NCI-H748 treated with DMSO at 0.1 percent for 48 hours (cell line): Measurements from ENCODE around the gene KCNIP2.

Experiments used
- DNase-seq: peaks from one replicate; lab custom pipeline; 2025; lab: John Stamatoyannopoulos, UW

Gene KCNIP2

DNA sequence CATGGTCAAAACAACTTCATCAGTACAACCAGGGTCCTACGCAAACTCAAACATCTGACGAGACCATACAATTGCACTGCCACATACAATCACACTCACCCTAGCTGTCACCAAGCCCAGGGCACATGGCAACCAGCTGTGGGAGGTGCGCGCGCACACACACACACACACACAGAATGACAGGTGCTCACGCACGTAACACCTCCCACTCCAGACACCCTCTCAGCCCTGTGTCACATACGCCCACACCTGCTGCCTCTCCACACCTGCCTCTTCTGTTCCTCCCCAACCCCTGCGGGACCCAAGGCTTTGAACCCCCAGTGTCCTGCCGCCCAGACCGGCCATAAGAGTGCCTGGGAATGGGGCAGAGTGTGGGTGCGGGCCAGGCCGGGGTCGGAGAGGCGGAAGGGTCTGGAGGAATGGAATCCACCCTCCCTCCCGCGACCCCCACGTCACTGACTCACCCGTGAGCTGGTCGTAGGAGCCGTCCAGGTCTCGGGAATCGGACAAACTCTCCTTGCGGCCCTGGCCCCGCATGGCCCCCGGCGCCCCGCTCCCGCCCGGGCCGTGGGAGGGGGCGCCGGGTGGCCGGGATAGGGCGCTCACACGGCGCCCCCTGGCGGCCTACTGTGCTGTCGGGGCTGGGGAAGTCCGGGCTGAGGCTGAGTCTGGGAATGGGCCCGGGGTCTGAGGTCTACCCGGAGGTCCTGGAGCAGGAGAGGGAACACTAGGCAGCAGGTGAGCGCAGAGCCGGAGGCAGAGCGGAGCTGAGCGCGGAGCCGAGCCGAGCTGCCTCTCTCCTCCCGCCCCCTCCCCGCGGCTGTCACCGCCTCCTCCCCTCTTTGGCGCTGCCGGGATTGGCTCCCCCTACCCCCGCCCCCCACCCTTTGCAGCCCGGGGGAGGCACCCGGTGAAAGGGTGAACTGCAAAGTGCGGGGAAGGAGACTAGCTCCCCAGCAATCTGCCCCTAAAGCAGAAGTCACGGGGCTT, at the start of gene KCNIP2:
Gene KCNIP2 (minus strand): TSS at position 769 of the 990 bp plus-strand sequence. CDS start 232 bp downstream, at position 537.
- DNase-seq, result no peak

- DNase-seq, result no peak
These were observed 49.3 kb upstream of the KCNIP2 start for GRCh38 chr10:101892782-101893391.

GRCh38 chr10:101889256-101890210, 45.9 kb upstream of the KCNIP2 start:
- peak; percentile 14 for DNase-seq

DNA sequence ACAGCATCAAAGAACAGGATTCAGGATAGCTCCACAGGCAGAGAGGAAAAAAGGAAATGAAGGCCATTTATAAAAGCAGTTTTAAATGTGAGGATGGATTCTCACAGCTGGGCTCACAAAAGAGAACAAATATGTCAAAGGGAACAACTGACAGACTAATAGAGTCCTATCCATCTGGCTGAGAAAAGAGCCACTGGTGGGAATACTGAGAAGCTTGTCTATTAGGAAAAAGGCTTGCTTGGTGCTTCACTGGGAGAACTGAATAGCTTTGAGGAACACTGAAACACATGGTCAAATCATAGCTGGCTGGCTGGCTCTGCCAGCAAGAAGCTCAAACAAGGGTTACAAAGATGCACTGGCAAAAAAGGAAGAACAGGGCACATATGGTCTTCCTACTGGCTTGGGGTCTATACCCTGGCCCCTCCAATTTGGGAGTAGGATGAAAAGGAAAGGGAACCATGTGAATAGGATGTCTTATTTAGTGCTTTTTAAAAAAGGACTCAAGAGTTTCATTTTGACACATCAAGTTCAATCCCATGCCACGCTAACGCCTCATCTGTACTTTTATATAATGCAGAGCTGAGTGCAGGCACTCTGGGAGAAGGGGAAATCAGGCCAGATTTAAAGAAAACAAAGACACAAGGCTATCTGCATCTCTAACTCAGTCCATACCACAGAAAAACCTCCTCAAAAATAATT, 44.8 kb upstream of the KCNIP2 start:
- no peak for DNase-seq

DNA sequence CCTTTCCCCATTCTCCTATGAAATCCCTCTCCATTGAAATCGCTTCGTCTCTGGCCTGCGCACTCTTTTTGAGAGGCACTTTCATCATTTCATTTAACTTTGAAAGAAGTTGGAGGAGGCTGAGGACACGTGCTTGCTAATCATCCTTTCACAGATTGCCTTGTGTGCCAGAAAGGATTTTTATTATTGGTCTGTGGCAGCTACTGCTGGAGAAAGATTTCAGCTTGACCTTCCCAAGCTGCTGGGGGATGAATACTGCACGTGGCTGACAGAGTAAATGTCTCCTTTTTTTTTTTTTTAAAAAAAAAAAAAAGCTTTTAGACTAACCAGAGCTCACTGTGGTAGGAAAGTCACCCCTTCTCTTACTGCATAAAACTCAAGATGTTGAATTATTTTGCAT, 44.2 kb upstream of the KCNIP2 start:
- no peak for DNase-seq

GRCh38 chr10:101886521-101887312, 43.1 kb upstream of the KCNIP2 start:
- DNase-seq, result no peak

DNA sequence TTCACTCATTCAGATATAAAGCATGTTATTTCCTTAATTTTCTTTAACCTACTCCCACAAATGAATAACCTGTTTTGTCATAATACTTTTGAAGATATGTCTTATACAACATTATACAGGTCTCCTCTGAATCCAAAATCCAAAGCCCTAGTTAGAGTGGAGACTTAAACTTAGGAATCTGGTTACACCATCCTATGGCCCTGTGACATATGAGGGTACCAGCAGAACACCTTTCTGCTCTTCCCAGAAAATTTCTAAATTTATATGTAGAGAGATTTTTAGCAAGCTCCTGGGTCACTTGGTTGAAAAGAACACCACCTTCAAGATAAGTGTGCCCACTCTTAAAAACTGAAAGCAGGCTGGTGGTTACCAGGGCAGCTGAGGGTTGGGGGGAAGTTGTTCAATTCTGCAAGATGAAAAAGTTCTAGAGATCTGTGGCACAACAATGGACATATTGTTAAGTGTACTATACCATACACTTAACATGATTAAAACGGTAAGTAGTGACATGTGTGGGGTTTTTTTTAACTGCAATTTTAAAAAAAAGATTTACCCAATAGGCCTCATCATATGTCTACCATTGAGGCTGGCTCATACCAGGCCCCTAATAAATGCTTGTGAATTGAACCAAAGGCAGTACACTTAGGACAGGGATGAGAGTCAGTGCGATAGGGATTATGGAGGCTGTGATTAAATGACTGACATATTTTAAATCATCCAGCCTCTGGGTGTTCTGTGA, 37.6 kb upstream of the KCNIP2 start:
- no peak for DNase-seq

GRCh38 chr10:101880232-101880573, 36.6 kb upstream of the KCNIP2 start:
- no peak for DNase-seq

DNA sequence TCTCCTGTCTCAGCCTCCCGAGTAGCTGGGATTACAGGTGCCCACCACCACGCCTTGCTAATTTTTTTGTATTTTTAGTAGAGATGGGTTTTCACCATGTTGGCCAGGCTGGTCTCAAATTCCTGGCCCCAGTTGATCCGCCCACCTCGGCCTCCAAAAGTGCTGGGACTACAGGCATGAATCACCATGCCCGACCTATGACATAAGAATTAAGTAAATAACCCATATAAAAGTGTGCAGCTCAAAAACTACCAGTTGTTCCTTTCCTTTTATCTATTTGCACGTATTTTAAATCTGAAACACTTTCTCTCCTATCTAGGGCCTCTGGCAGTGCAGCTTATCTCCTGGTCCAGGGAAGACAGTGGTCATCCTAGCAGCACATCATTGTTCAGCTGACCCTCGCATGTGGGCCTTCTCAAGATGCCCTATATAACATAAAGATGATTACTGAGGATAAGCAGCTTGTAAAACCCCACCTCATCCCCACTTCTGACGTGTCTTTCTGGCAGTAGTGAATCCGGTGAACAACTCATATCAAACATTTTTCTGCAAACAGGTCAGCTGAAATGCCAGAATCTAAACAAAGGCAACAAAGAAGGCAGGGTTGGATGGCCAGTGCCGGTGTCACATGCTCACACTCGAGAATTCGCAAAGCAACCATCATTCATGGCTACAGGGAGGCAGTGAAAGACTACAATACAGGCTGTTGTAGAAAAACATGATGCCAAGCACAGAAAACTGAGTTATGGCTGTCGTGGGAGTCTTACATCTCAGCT, 36.0 kb upstream of the KCNIP2 start:
- DNase-seq, result no peak

DNA sequence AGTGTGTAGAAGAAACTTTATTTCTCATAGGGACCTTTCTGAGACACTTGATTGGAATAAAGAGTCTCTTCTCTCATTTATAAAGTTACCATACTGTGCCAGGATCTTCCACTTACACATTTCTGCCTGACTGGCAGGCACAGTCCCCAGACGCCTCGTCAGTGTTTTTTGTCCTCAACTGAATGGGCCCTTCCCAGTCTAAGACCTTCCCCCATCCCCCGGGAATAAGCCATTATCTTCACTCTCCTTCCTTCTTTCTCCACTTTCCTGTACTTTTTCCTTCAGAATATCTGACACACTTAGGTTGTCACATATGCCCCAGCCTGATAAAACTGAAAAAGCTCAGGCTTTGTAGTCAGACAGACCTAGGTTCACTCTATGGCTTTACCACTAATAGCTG, 35.3 kb upstream of the KCNIP2 start:
- DNase-seq, result no peak

- no peak for DNase-seq
These were observed 31.6 kb upstream of the KCNIP2 start for GRCh38 chr10:101875068-101875688.

DNA sequence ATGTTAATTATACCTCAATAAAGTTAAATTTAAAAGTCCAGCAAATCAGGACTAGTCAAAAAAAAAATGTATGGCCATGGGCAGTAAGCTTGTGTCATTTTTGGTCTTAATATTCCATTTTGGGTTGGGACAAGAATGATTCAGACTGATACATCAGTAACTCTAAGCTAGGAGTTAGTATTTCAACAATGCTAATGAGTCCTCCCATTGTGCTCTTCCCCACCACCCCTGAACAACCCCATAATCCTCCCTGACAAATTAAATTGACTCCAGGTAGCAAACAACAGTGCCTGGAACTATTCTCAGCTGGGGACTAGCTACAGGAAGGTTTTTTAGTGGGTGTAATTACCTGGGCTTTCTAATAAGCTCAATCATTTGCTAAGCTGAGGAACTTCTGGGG, 30.7 kb upstream of the KCNIP2 start:
- no peak for DNase-seq

DNA sequence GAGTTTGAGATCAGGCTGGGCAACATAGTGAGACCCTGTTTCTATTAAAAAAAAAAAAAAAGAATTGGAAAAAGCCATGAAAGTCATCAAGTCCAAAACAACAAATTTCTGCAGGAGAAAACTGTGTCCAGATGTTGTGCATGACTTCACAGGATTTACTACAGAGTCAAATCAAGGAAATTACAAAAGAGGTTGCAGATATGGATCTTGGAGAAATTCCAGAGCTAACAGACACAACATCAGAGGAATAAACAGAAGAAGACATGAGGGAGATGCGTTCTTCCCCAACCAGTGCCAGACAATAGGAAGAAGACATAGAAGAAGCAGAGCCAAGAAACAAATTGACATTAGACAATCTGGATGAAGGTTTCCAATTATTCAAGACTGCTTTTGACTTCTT, 24.3 kb upstream of the KCNIP2 start:
- DNase-seq, result no peak

- DNase-seq, result no peak
These were observed 15.9 kb upstream of the KCNIP2 start for GRCh38 chr10:101859530-101859929.

DNA sequence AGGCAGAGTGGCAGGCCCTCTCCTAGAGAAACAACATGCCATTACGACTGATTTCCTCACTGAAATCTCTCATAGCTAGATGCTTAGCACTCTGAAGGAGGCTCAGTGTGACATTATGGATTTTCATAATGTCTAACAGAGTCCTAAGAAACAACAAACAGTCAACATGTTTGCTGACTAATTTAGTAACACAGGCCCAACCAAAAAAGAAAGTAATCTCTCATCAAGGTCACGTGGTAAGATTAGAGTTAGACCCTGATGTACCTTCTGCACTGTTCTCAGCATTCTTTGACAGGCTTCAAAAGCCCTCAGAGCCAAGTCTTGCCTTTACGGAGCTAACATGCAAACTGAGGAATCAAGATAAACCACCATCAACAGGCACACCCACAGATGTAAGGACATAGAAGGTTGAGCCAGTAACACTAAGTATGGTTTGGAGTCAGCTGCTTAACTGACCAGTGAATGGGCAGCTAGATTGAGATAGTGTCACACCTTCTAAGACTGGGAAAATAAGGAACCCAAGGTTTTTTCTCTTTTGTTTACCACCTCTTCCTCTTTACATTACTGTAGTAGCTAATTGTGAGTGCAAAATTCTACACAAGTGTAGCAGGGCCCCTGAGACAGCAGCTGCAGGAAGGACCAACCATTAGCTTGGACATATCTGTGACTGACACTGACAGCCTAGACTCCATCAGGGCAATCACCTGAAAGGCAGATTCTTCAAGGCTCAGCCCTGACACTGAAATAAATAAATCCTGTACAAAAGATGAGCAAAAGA, 15.3 kb upstream of the KCNIP2 start:
- DNase-seq, result no peak

- no peak for DNase-seq
These were observed 14.3 kb upstream of the KCNIP2 start for GRCh38 chr10:101857802-101858476.

- DNase-seq, result no peak
These were observed 13.0 kb upstream of the KCNIP2 start for GRCh38 chr10:101856626-101857025.
